ENCODE results near the gene LRP1B.

Gene LRP1B

DNA sequence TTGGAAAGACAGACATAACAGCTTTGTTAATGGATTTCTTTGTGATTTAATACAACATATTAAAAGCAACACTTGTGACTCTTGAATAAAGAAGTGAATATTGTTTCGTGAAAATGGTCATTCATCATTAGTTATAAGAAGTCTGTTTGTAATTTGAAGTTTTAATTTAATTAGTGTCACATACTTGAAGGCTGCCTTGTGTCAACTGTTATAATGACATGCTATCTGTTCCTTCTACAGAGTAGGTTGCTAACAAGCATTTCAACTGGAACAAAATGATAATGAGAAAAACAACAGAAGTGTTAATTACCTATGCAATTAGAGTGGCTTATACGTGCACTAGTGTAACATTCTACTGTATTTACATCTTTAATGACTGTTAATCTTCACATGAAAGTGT lies 624.7 kb downstream of the LRP1B start:
- Histone ChIP-seq H3K9ac (ENCODE audit: insufficient read length, low read depth) (no peak overlapping the region), H3K9me3 (ENCODE audit: insufficient read depth, low read length) (no peaks in the 10 kb centered on the region), H3K27me3 (ENCODE audit: insufficient read depth, insufficient read length) (no peaks in the 10 kb centered on the region), H3K4me1 (ENCODE audit: insufficient read depth, insufficient read length) (no peaks in the 10 kb centered on the region), H3K4me3 (ENCODE audit: insufficient read length, low read depth) (no peak overlapping the region), H3K36me3 (ENCODE audit: insufficient read depth, insufficient read length, low read length) (no peaks in the 10 kb centered on the region)
- TF ChIP-seq ZNF274 (IDR thresholded peaks at IDR 0.05; ENCODE audit: low read depth, low read length) (no peak), SUZ12 (IDR thresholded peaks at IDR 0.05; ENCODE audit: extremely low read depth, insufficient read depth, insufficient read length) (no peak), YY1 (IDR thresholded peaks at IDR 0.05; ENCODE audit: insufficient read depth, insufficient read length) (no peak)
- no peak for DNase-seq (ENCODE audit: low read depth, low spot score)

DNA sequence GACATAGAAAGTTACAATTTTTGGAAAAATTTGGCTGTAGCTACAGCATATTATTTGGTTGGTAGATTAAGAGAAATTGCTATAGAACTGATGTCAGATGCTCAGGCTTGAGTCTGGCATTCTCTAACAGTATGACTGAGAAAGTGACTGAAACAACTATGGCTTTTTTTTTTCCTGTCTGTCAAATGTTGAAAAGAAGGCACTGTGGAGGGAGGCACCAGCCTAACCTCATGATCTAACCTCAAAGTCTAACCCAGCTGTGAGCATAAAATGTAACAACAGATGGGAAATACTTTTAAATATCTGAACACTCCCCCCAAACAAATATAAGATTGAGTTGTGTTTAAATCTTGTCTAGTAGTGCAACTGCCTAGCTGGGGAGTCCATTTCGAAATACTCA lies 629.1 kb downstream of the LRP1B start:
- TF ChIP-seq SUZ12 (IDR thresholded peaks at IDR 0.05; ENCODE audit: extremely low read depth, insufficient read depth, insufficient read length), result no peak
- TF ChIP-seq YY1 (IDR thresholded peaks at IDR 0.05; ENCODE audit: insufficient read depth, insufficient read length), result no peak
- TF ChIP-seq ZNF274 (IDR thresholded peaks at IDR 0.05; ENCODE audit: low read depth, low read length), result no peak
- Histone ChIP-seq H3K4me1 (ENCODE audit: insufficient read depth, insufficient read length) (no peaks in the 10 kb centered on the region), H3K27me3 (ENCODE audit: insufficient read depth, insufficient read length) (no peaks in the 10 kb centered on the region), H3K36me3 (ENCODE audit: insufficient read depth, insufficient read length, low read length) (no peaks in the 10 kb centered on the region), H3K9me3 (ENCODE audit: insufficient read depth, low read length) (no peaks in the 10 kb centered on the region), H3K4me3 (ENCODE audit: insufficient read length, low read depth) (no peak overlapping the region), H3K9ac (ENCODE audit: insufficient read length, low read depth) (no peak overlapping the region)
- DNase-seq (ENCODE audit: low read depth, low spot score), result no peak

DNA sequence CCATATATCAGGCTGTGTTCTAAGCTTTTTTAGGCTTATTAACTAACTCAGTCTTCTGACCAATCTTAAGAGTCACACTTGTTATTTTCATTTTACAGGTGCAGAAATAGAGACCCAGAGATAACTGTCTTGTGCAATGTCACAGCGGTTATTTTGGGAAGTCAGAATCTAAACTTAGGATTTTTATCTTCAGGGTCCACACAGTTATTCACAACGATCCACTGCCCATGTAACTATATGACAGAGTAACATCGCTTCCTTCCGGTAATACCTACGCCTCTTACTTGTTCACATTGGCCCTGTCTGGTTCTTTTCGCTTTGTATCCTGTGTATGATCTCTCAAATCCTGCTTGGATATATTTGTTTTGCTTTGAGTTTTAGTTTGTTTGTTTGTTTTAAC lies 631.7 kb downstream of the LRP1B start:
- Histone ChIP-seq H3K9ac (ENCODE audit: insufficient read length, low read depth) (no peak overlapping the region), H3K36me3 (ENCODE audit: insufficient read depth, insufficient read length, low read length) (no peaks in the 10 kb centered on the region), H3K4me1 (ENCODE audit: insufficient read depth, insufficient read length) (no peaks in the 10 kb centered on the region), H3K4me3 (ENCODE audit: insufficient read length, low read depth) (no peak overlapping the region), H3K9me3 (ENCODE audit: insufficient read depth, low read length) (no peaks in the 10 kb centered on the region), H3K27me3 (ENCODE audit: insufficient read depth, insufficient read length) (no peaks in the 10 kb centered on the region)
- DNase-seq (ENCODE audit: low read depth, low spot score), result no peak
- no peak for TF ChIP-seq ZNF274 (IDR thresholded peaks at IDR 0.05; ENCODE audit: low read depth, low read length)
- no peak for TF ChIP-seq YY1 (IDR thresholded peaks at IDR 0.05; ENCODE audit: insufficient read depth, insufficient read length)
- no peak for TF ChIP-seq SUZ12 (IDR thresholded peaks at IDR 0.05; ENCODE audit: extremely low read depth, insufficient read depth, insufficient read length)

DNA sequence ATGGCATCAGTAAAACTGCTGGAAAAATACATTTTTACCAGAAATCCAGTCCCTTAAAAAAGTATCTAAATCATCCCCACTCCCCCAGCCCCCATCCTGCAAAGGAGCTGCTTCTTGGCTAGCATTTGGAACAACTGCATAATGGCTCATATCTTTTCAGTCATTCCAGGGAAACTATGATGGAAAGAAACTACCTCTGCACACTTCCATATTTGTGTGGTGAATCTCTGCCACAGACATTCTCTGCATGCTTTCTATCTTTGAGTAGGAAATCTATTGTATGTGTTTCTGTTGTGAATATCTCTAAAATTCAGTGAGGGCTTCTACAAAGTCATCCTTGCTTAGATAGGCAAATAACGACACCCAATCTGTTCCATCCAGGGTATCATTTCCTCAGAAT lies 632.3 kb downstream of the LRP1B start:
- Histone ChIP-seq H3K9me3 (ENCODE audit: insufficient read depth, low read length) (no peaks in the 10 kb centered on the region), H3K4me3 (ENCODE audit: insufficient read length, low read depth) (no peak overlapping the region), H3K27me3 (ENCODE audit: insufficient read depth, insufficient read length) (no peaks in the 10 kb centered on the region), H3K4me1 (ENCODE audit: insufficient read depth, insufficient read length) (no peaks in the 10 kb centered on the region), H3K36me3 (ENCODE audit: insufficient read depth, insufficient read length, low read length) (no peaks in the 10 kb centered on the region), H3K9ac (ENCODE audit: insufficient read length, low read depth) (no peak overlapping the region)
- DNase-seq (ENCODE audit: low read depth, low spot score), result no peak
- TF ChIP-seq ZNF274 (IDR thresholded peaks at IDR 0.05; ENCODE audit: low read depth, low read length), result no peak
- TF ChIP-seq SUZ12 (IDR thresholded peaks at IDR 0.05; ENCODE audit: extremely low read depth, insufficient read depth, insufficient read length), result no peak
- no peak for TF ChIP-seq YY1 (IDR thresholded peaks at IDR 0.05; ENCODE audit: insufficient read depth, insufficient read length)

DNA sequence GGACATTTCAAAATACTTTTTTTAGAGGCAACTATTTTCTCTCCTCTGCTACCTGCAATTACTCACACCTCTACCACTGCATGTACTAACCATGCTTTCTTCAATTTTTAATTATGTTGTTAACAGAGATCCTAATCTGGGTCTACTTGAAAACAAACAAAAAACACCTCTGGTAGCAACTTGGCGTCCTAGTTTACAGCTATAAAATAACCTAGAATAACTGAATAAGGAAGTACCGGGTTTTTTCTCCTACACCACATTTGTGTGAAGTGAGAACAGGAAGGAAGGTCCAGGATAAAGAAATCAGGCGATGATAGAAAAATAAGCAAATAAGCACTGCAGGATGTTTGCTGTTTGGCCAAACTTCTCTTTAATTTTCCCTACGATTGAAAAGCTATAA lies 633.5 kb downstream of the LRP1B start:
- H3K27me3 ChIP-seq (ENCODE audit: insufficient read depth, insufficient read length), result no peaks in the 10 kb centered on the region
- H3K9ac ChIP-seq (ENCODE audit: insufficient read length, low read depth), result no peak overlapping the region
- TF ChIP-seq YY1 (IDR thresholded peaks at IDR 0.05; ENCODE audit: insufficient read depth, insufficient read length) (no peak), ZNF274 (IDR thresholded peaks at IDR 0.05; ENCODE audit: low read depth, low read length) (no peak), SUZ12 (IDR thresholded peaks at IDR 0.05; ENCODE audit: extremely low read depth, insufficient read depth, insufficient read length) (no peak)
- H3K4me3 ChIP-seq (ENCODE audit: insufficient read length, low read depth), result no peak overlapping the region
- H3K36me3 ChIP-seq (ENCODE audit: insufficient read depth, insufficient read length, low read length), result no peaks in the 10 kb centered on the region
- DNase-seq (ENCODE audit: low read depth, low spot score), result no peak
- H3K9me3 ChIP-seq (ENCODE audit: insufficient read depth, low read length), result no peaks in the 10 kb centered on the region
- H3K4me1 ChIP-seq (ENCODE audit: insufficient read depth, insufficient read length), result no peaks in the 10 kb centered on the region

DNA sequence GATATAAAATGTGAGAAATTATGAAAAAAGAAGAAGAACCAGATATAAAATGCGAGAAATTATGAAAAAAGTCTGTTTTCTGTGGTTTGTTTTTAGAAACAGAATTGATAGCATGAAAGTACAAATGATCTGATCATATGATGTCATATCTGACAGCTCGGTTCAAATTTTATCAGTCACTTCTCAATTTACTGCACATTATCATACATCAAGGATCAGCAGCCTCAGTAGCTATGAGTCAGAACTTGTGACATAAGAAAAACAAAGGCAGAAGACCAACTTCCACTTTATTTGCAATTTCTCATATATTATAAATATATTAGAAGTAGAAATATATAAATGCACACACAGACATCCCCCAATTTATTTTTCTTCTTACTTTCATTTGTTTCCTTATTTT lies 634.0 kb downstream of the LRP1B start:
- Histone ChIP-seq H3K27me3 (ENCODE audit: insufficient read depth, insufficient read length) (no peaks in the 10 kb centered on the region), H3K4me1 (ENCODE audit: insufficient read depth, insufficient read length) (no peaks in the 10 kb centered on the region), H3K9me3 (ENCODE audit: insufficient read depth, low read length) (no peaks in the 10 kb centered on the region), H3K9ac (ENCODE audit: insufficient read length, low read depth) (no peak overlapping the region), H3K36me3 (ENCODE audit: insufficient read depth, insufficient read length, low read length) (no peaks in the 10 kb centered on the region), H3K4me3 (ENCODE audit: insufficient read length, low read depth) (no peak overlapping the region)
- DNase-seq (ENCODE audit: low read depth, low spot score), result no peak
- TF ChIP-seq ZNF274 (IDR thresholded peaks at IDR 0.05; ENCODE audit: low read depth, low read length) (no peak), SUZ12 (IDR thresholded peaks at IDR 0.05; ENCODE audit: extremely low read depth, insufficient read depth, insufficient read length) (no peak), YY1 (IDR thresholded peaks at IDR 0.05; ENCODE audit: insufficient read depth, insufficient read length) (no peak)

DNA sequence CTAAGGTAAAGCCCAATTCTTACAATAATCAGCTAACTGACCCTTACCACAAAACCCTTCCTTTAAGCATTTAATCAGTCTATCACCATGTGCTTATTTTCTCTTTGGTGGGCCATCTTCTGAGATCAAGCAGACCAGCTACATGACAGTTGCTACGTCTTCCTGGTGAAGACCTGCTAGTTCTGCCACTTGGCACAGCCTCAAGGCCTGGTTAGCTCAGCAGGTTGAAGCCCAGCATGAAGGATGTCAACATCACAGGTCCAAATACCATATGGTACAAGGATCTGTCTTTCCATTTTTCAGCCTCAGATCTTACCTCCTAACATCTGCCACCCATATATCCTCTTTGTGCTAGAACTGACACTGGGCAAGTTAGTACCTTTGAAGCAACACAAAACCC lies 636.9 kb downstream of the LRP1B start:
- Histone ChIP-seq H3K9ac (ENCODE audit: insufficient read length, low read depth) (no peak overlapping the region), H3K4me3 (ENCODE audit: insufficient read length, low read depth) (no peak overlapping the region), H3K4me1 (ENCODE audit: insufficient read depth, insufficient read length) (no peaks in the 10 kb centered on the region), H3K27me3 (ENCODE audit: insufficient read depth, insufficient read length) (no peaks in the 10 kb centered on the region), H3K36me3 (ENCODE audit: insufficient read depth, insufficient read length, low read length) (no peaks in the 10 kb centered on the region), H3K9me3 (ENCODE audit: insufficient read depth, low read length) (no peaks in the 10 kb centered on the region)
- TF ChIP-seq YY1 (IDR thresholded peaks at IDR 0.05; ENCODE audit: insufficient read depth, insufficient read length) (no peak), SUZ12 (IDR thresholded peaks at IDR 0.05; ENCODE audit: extremely low read depth, insufficient read depth, insufficient read length) (no peak), ZNF274 (IDR thresholded peaks at IDR 0.05; ENCODE audit: low read depth, low read length) (no peak)
- DNase-seq (ENCODE audit: low read depth, low spot score), result no peak

DNA sequence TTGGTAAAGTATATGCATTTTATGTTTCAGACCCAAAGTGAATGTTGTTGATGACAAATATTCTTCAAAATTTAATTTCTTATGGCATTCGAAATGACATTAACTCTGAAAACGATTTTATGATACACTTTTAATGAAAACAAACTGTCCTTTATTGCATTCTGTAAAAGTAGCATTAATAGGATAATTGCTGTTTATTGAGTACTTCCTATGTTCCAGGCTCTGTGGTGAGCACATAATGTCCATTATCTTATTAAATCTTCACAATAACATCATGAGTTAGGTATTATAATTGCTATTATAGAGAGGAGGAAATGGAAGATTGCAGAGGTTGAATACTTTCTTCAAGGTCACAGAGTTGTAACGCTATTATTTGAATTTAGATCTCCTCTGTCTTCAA lies 638.0 kb downstream of the LRP1B start:
- DNase-seq (ENCODE audit: low read depth, low spot score), result no peak
- no peaks in the 10 kb centered on the region for H3K27me3 ChIP-seq (ENCODE audit: insufficient read depth, insufficient read length)
- no peak overlapping the region for H3K9ac ChIP-seq (ENCODE audit: insufficient read length, low read depth)
- no peaks in the 10 kb centered on the region for H3K36me3 ChIP-seq (ENCODE audit: insufficient read depth, insufficient read length, low read length)
- no peak overlapping the region for H3K4me3 ChIP-seq (ENCODE audit: insufficient read length, low read depth)
- TF ChIP-seq ZNF274 (IDR thresholded peaks at IDR 0.05; ENCODE audit: low read depth, low read length) (no peak), SUZ12 (IDR thresholded peaks at IDR 0.05; ENCODE audit: extremely low read depth, insufficient read depth, insufficient read length) (no peak), YY1 (IDR thresholded peaks at IDR 0.05; ENCODE audit: insufficient read depth, insufficient read length) (no peak)
- H3K4me1 ChIP-seq (ENCODE audit: insufficient read depth, insufficient read length), result no peaks in the 10 kb centered on the region
- H3K9me3 ChIP-seq (ENCODE audit: insufficient read depth, low read length), result no peaks in the 10 kb centered on the region

Data from NT2/D1 (cell line).